HG03175 (cell line): ENCODE results near the gene TCF19.

ENCODE experiments used
- ATAC-seq: cut with Tn5 transposase; IDR thresholded peaks from one replicate; pipeline ENCODE4 v1.9.1; 2021; ENCODE audit warnings: mild to moderate bottlenecking, moderate library complexity; ENCODE audit not compliant: unreplicated experiment

TCF19 gene

DNA sequence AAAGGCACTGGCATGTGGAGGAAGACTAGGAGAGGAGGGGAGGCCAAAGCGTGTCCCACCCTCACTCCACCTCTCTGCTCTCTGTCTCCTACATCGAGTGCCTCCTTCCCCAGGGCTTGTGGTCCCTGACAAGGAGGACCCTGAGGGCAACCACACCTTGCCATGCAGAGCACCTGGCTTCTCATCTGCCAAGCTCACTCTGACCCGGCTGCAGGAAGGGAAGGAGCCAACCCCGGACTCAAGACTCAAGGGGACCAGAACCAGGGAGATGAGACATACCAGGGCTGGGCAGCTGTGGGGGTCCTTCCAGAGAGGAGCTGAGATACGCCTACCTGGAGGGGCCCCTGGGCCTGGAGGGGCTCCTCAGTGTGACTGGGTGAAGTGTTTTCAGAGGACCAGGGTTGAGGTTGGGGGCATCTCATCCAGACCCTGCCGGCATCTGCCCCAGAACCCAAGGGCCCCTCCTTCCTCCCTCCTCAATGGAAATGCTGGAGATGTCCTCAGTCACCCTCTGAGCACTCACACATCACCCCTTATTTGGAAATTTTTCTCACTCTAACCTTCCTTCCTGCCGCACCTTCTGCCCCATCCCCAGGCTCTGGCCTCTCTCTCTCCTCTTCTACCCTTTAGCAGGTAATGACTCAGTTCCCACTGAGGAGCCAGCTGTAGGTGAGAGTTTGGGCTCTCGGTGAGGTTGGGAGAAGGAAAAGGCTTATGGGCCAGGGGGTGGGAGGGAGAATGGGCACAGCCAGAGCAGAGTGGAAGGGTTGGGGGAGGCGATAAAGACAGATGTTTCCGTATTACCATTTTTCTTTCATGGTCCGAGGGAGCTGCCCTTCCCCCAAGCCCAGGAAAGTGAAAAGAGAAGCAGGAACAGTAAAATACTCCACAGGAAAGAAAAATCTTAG lies 44.1 kb downstream of the TCF19 start:
- ATAC-seq = no peak

DNA sequence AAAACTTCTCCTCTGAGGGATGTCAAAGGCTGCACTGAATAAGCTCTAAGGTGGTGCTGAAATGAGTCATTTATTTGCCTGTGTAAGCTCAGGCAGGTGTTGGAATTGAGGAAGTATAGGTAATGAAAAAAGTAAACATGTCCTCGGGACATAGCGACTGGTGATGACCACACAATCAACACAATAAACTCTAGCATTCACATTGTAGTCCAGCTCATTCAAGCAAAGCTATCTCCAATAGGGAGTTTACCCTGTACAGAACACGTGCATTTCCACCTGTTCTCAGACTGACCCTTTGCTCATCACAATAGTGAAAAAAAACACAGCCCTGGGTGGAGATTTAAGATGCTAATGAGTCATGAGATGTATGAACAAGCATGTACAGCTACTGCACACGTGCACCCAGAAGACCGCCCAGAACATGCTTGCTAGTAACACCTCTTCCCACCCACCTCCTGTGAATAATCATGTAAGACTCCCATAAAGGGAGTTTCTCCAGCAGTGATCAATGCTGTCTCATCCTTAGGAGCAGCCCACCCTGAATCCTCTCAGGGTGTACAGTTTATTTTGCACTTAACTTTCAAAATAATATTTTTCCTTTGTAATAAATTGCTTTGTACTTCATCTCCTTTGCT lies 45.1 kb downstream of the TCF19 start:
- peak; percentile 68 for ATAC-seq

DNA sequence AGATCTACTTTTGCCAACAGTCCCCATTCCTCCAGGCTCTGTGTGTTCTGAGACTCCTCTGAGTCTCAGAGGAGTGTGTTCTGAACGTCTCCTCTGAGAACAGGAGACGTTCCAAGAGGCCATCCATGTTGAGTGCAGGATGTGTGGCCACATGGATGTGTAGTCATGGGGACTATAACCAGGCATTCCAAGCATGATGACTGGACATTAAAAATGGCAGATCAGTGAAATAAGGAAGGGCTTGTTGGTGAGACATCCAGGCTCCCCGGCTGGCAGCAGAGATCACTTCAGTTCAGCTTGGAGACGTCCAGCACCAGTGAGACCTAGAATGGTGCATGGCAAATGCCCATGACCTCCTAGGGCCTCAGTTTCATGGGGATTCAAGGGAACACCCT lies 46.4 kb downstream of the TCF19 start:
- no peak for ATAC-seq

DNA sequence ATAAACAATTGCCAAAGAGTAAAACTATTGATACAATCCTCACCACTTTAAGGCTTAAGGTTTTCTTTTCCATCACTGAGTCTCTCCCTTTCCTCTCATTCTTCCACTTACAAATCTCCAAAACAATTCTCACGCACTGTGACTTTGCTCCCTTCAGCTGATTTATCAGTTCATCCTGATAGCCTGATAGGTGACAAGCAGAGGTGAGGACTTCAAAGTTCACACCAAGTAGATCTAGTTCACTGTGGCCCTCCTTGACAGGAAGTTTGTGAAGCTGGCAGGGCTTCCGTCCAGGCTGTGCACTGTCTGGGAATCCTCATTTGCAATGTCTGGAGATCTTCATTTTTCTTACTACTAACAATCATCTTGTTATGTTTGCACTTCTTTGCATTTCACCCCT lies 47.2 kb downstream of the TCF19 start:
- ATAC-seq = no peak

DNA sequence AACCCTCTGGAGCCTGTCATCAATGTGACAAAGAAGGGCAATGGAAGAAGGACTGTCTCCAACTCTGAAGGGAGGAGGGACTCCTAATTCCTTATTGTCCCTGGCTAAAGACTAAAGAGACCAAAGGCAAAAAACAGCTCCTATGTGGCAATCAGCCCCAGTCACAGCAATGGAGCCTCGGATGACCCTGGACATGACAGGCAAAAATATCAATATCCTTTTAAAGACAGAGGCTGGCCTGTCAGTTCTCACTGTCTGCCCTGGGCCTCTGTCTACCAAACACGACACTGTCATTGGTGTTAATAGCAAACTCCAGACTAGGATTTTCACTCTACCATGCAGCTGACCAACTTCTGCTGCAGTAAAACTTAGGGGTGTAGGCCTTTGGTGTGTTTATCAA lies 50.1 kb downstream of the TCF19 start:
- ATAC-seq = no peak

DNA sequence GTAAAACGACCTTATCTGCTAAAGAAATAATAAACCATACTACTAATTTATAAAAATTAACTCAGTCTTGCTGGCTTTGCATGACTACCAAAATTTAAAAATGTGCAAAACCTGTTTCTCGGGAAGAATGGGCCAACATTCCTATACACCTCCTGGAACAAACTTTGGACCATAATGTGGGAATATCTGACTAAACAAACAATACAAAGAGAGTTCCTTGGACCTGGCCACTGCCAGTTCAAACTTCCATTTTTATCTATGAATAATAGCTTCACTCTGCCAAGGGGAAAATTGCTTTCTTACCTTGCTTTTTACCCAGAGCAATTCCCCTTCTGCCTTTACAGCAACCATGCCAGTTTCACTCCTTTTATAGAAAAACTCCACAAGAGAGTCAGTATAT lies 50.7 kb downstream of the TCF19 start:
- ATAC-seq = no peak

DNA sequence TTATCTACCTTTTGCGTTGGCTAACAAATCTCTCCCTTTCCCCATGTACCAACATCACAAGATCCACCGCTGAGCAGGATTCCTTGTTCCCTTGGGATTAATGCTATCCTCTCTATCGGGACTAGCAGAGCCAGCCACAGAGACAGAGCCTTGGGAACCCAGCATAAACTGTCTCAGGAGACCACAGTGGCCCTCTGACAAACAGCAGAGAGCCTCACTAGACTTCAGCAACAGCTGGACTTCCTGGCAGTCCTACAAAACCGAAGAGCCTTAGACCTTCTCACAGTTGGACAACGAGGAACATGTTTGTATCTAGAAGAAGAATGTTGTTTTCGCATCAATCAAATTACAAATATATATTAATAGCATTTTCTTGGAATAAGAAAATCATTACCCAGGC lies 51.7 kb downstream of the TCF19 start:
- ATAC-seq = no peak

DNA sequence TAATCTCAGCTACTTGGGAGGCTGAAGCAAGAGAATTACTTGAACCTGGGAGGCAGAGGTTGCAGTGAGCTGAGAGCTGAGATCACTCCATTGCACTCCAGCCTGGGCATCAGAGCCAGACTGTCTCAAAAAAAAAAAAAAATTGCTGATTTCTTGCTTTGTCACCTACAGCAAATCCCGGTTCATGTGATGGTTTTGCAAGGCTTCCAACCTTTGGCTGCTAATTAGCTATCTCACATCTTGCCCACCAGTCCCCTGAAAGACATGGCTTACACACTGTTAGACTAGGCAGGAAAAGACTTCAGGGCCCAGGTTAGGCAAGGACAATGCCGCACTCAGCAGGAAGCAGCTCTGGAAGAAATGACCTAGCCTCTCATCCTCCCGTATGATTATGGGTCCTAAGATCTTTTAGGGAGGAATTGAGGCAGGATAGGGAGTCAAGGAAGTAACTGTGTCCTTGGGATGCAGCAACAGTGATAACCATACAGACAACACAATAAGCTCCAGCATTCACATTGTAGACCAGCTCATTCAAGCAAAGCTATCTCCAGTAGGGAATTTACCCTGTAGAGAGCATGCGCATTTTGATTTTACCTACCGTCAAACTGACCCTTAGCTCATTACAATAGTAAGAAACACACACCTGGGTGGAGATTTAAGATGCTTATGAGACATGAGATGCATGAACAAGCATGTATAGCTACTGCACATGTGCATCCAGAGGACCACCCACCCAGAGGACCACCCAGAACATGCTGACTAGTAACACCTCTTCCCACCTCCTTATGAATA lies 52.5 kb downstream of the TCF19 start:
- no peak for ATAC-seq
